ENCODE results near the gene FABP1. TPM values are rescaled to one million over a fixed set of nuclear protein-coding genes. Genes with fewer than 3 reads are reported as not detected.

Gene FABP1
- polyA plus RNA-seq, 1 experiment, result not detected

- ChIA-PET CTCF (interaction anchor here (1.1 kb wide), 1 partner anchor 57 kb away, joined by 5 read pairs; no protein-coding TSS in a partner anchor), POLR2A (no interaction called here)
- Histone ChIP-seq H3K4me3 (ENCODE audit: low read depth, low read length) (no peak overlapping the region), H3K27me3 (ENCODE audit: control insufficient read depth, insufficient read depth, low read length) (no peaks in the 10 kb centered on the region; the same call in 1 of the 2 replicates), H3K36me3 (ENCODE audit: control insufficient read depth, insufficient read depth, low read length) (no peaks in the 10 kb centered on the region)
- DNase-seq (ENCODE audit: low read depth), result no peak
- TF ChIP-seq CTCF (IDR thresholded peaks at IDR 0.05; ENCODE audit: insufficient read depth, low read depth, low read length), result no peak
Observed at GRCh38 chr2:88116669-88117432, 11.0 kb downstream of the FABP1 start.

DNA sequence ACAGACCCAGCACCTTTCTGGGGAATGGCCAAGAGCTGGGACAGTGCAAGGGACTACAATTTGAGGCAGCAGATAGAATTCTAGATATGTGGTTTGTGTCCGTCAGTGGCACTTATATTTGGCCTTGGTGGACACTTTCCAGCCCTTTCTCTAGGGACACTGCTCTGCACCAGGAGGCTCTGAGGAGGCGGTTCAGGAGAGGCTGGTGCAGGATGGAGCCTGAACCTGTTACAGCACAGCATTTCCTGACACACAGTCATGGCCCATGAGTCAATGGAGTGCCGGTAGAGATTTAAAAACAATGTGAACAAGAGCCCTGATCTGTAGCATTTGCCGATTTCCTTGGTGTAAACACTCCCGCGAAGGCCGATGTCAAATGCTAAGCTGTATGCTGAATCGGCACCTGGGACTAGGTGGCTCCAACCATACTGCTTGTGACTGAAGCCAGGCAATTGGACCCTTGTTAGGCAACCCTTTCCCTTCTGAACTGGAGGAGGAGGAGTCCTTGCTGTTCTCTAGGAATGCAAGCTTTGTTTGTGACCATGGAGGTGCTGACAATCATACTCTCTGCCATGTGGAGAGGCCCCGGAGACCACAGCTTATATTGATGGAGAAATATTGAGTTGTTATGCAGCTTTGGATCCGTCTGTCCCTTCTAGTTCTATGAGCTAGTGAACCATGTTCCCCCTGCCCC lies 11.9 kb downstream of the FABP1 start:
- H3K4me3 ChIP-seq (ENCODE audit: low read depth, low read length), result no peak overlapping the region

GRCh38 chr2:88114889-88115288 lies 13.0 kb downstream of the FABP1 start:
- TF ChIP-seq CTCF (IDR thresholded peaks at IDR 0.05; ENCODE audit: insufficient read depth, low read depth, low read length), result no peak
- POLR2A ChIA-PET, result no interaction called here
- CTCF ChIA-PET, result interaction anchor here (1.5 kb wide), 1 partner anchor 31 kb away, joined by 4 read pairs; no protein-coding TSS in a partner anchor
- no peak overlapping the region for H3K4me3 ChIP-seq (ENCODE audit: low read depth, low read length)
- DNase-seq (ENCODE audit: low read depth), result no peak
- no peaks in the 10 kb centered on the region for H3K36me3 ChIP-seq (ENCODE audit: control insufficient read depth, insufficient read depth, low read length)
- no peaks in the 10 kb centered on the region; the same call in 1 of the 2 replicates for H3K27me3 ChIP-seq (ENCODE audit: control insufficient read depth, insufficient read depth, low read length)

More for the DNA sequence above, 11.9 kb downstream of the FABP1 start:
- no peak for DNase-seq (ENCODE audit: low read depth)
- CTCF ChIA-PET, result no interaction called here
- no peak for TF ChIP-seq CTCF (IDR thresholded peaks at IDR 0.05; ENCODE audit: insufficient read depth, low read depth, low read length)
- Histone ChIP-seq H3K36me3 (ENCODE audit: control insufficient read depth, insufficient read depth, low read length) (no peaks in the 10 kb centered on the region), H3K27me3 (ENCODE audit: control insufficient read depth, insufficient read depth, low read length) (no peaks in the 10 kb centered on the region; the same call in 1 of the 2 replicates)
- POLR2A ChIA-PET, result no interaction called here

DNA sequence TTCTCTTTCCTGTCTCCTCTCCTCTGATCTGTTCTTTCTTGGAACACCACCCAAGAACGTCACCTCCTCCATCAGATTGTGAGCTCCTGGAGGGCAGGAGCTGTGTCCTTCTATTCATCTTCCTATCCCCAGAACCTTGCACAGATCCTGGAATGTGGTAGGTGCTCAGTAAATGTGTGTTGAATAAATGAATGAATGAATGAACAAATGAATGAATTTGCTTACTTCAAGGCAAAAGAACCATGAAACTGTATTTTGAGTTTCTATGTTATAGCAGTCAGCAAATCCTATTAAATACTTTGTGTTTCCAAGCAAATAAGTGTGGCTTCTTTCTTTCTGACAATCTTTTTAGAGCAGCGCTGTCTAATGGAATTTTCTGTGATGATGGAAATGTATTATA lies 14.8 kb downstream of the FABP1 start:
- Histone ChIP-seq H3K27me3 (ENCODE audit: control insufficient read depth, insufficient read depth, low read length) (no peaks in the 10 kb centered on the region; the same call in 1 of the 2 replicates), H3K4me3 (ENCODE audit: low read depth, low read length) (no peak overlapping the region), H3K36me3 (ENCODE audit: control insufficient read depth, insufficient read depth, low read length) (no peaks in the 10 kb centered on the region)
- ChIA-PET CTCF (interaction anchor here (1.7 kb wide), 1 partner anchor 53 kb away, joined by 5 read pairs; no protein-coding TSS in a partner anchor), POLR2A (no interaction called here)
- DNase-seq (ENCODE audit: low read depth), result no peak
- no peak for TF ChIP-seq CTCF (IDR thresholded peaks at IDR 0.05; ENCODE audit: insufficient read depth, low read depth, low read length)

DNA sequence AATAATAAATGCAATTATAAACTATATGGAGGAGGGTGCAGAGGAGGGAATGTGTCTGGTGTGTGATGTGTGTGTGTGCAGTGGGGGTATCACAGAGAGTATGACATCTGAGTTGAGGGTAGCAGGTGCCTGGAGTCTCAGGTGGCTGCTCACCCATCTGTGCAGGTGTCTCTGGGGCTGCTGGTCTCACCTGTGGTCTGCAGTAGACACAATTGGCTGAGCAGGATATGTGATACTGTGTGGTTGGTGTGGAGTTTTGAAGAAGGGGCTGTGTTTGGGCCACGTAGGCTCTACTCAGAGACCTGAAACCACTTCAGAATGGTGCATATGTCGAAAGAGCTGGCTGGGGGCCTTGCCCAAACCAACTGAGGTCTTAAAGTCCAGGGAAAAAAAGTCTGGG lies 17.0 kb downstream of the FABP1 start:
- Histone ChIP-seq H3K27me3 (ENCODE audit: control insufficient read depth, insufficient read depth, low read length) (no peaks in the 10 kb centered on the region; the same call in 1 of the 2 replicates), H3K4me3 (ENCODE audit: low read depth, low read length) (no peak overlapping the region), H3K36me3 (ENCODE audit: control insufficient read depth, insufficient read depth, low read length) (no peaks in the 10 kb centered on the region)
- no peak for DNase-seq (ENCODE audit: low read depth)
- no peak for TF ChIP-seq CTCF (IDR thresholded peaks at IDR 0.05; ENCODE audit: insufficient read depth, low read depth, low read length)
- ChIA-PET CTCF (interaction anchor here (0.8 kb wide), 1 partner anchor 50 kb away, joined by 4 read pairs; no protein-coding TSS in a partner anchor), POLR2A (no interaction called here)

All from BJ (cell line).